Epithelial cell of proximal tubule (primary cell): Measurements from ENCODE around the gene KRT81. TPM values are rescaled to one million over a fixed set of nuclear protein-coding genes. Genes with fewer than 3 reads are reported as not detected.

Experiments used
- DNase-seq: peaks from one replicate; pipeline ENCODE4 v3.0.0-alpha.2; 2011; ENCODE audit warnings: low read depth
- H3K4me3 ChIP-seq: 2 replicates; pipeline ENCODE4 v1.5.1; 2011; ENCODE audit warnings: low read depth, mild to moderate bottlenecking, low read length
- CTCF ChIP-seq: conservative IDR thresholded peaks from 2 replicates; pipeline ENCODE4 v1.5.1; 2012; ENCODE audit warnings: low read depth, mild to moderate bottlenecking, low read length
- total RNA-seq: library from RNA; depleted of rRNA; stranded (reverse); fragments of >200 nt; gene quantifications from 2 replicates; pipeline ENCODE4 v1.2.3, GENCODE V29; 2015

The KRT81 gene
- total RNA-seq, 1 donor from 2014 or later: 80.4 TPM

GRCh38 chr12:52267699-52268098 lies 23.6 kb downstream of the KRT81 start:
- DNase-seq: no peak
- H3K4me3 ChIP-seq: no peak overlapping the region
- no peak for TF ChIP-seq CTCF

GRCh38 chr12:52267266-52267665 lies 24.1 kb downstream of the KRT81 start:
- no peak for DNase-seq
- no peak overlapping the region for H3K4me3 ChIP-seq
- TF ChIP-seq CTCF: no peak

GRCh38 chr12:52266514-52266913 lies 24.8 kb downstream of the KRT81 start:
- H3K4me3 ChIP-seq: no peak overlapping the region
- no peak for DNase-seq
- TF ChIP-seq CTCF: no peak

GRCh38 chr12:52264435-52264825 lies 26.9 kb downstream of the KRT81 start:
- no peak for DNase-seq
- no peak overlapping the region for H3K4me3 ChIP-seq
- TF ChIP-seq CTCF: no peak

GRCh38 chr12:52263761-52264434 lies 27.4 kb downstream of the KRT81 start:
- TF ChIP-seq CTCF: no peak
- no peak for DNase-seq
- H3K4me3 ChIP-seq: no peak overlapping the region

- no peak overlapping the region for H3K4me3 ChIP-seq
- no peak for DNase-seq
- no peak for TF ChIP-seq CTCF
Observed at GRCh38 chr12:52262286-52262685, 29.0 kb downstream of the KRT81 start.

- no peak overlapping the region for H3K4me3 ChIP-seq
- TF ChIP-seq CTCF: no peak
- no peak for DNase-seq
Observed at GRCh38 chr12:52261208-52261484, 30.2 kb downstream of the KRT81 start.
